ENCODE results near the gene LPP. TPM values are rescaled to one million over a fixed set of nuclear protein-coding genes. Genes with fewer than 3 reads are reported as not detected.
A peak's percentile ranks its signal among the peaks of the same experiment; 100 is the strongest.
"Not testable (repeated sequence)": the region's sequence is repeated elsewhere in the genome, so short reads cannot be mapped to it uniquely, and the experiment has no call there.

The LPP gene
- total RNA-seq, 2 donors from 2014 or later: 46.6 to 92.4 TPM

GRCh38 chr3:188126934-188127333, 27.0 kb upstream of the LPP start:
- Mint-ChIP-seq H3K9me3 (no peaks in the 10 kb centered on the region), H3K4me1 (peaks cover 17% of the 10 kb centered on the region), H3K27me3 (no peaks in the 10 kb centered on the region), H3K4me3 (no peak overlapping the region), H3K36me3 (ENCODE audit: low read depth) (no peaks in the 10 kb centered on the region), H3K27ac (no peak overlapping the region)
- ATAC-seq (replicated peaks): no peak

- ATAC-seq (replicated peaks): no peak
- H3K27me3 Mint-ChIP-seq: no peaks in the 10 kb centered on the region
Measured at GRCh38 chr3:188128905-188129304, 25.1 kb upstream of the LPP start.

GRCh38 chr3:188131023-188131422, 22.9 kb upstream of the LPP start:
- H3K27ac Mint-ChIP-seq; H3K27me3 Mint-ChIP-seq; H3K9me3 Mint-ChIP-seq; H3K4me3 Mint-ChIP-seq; H3K36me3 Mint-ChIP-seq (ENCODE audit: low read depth); ATAC-seq (replicated peaks); H3K4me1 Mint-ChIP-seq: not testable (repeated sequence)

More at GRCh38 chr3:188128905-188129304, 25.1 kb upstream of the LPP start:
- Mint-ChIP-seq H3K27ac (no peak overlapping the region), H3K9me3 (no peaks in the 10 kb centered on the region), H3K4me3 (no peak overlapping the region), H3K4me1 (peaks cover 4% of the 10 kb centered on the region), H3K36me3 (ENCODE audit: low read depth) (no peaks in the 10 kb centered on the region)

DNA sequence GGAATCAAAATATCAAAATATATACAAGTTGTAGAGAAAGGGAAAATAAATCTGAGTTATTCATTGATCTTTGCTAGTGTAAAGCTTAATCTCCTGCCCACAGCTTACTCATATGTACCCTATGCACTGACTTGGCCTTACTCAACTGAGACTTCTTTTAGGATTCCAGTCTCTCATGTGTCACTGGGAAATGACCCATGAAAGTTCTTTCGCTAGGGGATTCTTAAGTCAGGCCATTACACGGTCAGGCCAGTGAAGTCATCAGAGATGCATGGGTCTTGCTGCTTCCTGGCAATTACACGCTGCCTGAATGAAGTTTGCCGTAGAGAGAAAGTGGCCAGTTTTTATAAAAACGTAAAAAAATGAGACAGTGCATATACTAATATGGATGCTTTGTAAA, 20.7 kb upstream of the LPP start:
- peak; percentile 71 for ATAC-seq (replicated peaks)
- Mint-ChIP-seq H3K4me3 (no peak overlapping the region), H3K4me1 (no peaks in the 10 kb centered on the region), H3K36me3 (ENCODE audit: low read depth) (no peaks in the 10 kb centered on the region), H3K9me3 (peaks cover 3% of the 10 kb centered on the region), H3K27me3 (no peaks in the 10 kb centered on the region), H3K27ac (no peak overlapping the region)

DNA sequence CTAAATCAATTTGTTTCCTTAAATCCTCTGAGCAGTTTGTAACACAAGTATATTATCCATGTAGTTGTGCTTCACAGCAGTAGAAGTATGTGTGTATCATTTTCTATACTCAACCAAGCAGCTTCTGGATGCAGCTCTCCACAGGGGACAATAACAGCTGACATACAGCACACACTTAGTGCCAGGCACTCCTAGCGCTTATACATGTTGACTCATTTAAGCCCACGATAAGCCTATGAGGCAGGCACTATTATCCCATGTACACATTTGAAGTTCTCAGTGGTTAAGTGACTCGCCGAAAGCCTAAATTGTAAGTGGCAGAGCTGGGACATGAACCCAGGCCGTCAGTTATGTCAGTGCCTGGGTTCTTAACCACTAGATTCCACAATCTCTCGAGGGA, 20.3 kb upstream of the LPP start:
- H3K4me3 Mint-ChIP-seq: no peak overlapping the region
- ATAC-seq (replicated peaks): peak; percentile 95
- H3K9me3 Mint-ChIP-seq: peaks cover 3% of the 10 kb centered on the region
- H3K4me1 Mint-ChIP-seq: no peaks in the 10 kb centered on the region
- H3K27ac Mint-ChIP-seq: no peak overlapping the region
- no peaks in the 10 kb centered on the region for H3K27me3 Mint-ChIP-seq
- no peaks in the 10 kb centered on the region for H3K36me3 Mint-ChIP-seq (ENCODE audit: low read depth)

- Mint-ChIP-seq H3K36me3 (ENCODE audit: low read depth) (no peaks in the 10 kb centered on the region), H3K4me3 (no peak overlapping the region), H3K4me1 (no peaks in the 10 kb centered on the region), H3K27ac (no peak overlapping the region), H3K27me3 (no peaks in the 10 kb centered on the region), H3K9me3 (peaks cover 3% of the 10 kb centered on the region)
- no peak for ATAC-seq (replicated peaks)
Measured at GRCh38 chr3:188134079-188134478, 19.9 kb upstream of the LPP start.

DNA sequence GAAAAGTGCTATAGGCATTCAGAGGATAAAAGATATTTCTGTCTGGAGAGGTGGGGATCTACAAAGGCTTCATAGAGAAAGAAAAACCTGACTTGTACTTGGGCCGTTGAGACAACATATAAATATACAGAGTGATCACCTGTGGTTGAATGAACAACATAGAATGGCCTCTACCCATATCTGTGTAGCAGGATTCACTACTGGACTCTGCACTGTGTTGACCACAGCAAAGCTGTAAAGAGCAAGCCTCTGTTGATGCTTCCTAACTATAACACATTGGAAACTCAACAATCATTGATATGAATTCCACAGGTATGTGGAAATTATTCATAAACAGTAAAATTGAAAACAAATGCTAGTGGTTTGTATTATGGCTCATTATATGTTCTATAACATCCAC, 19.1 kb upstream of the LPP start:
- no peaks in the 10 kb centered on the region for H3K4me1 Mint-ChIP-seq
- no peak for ATAC-seq (replicated peaks)
- no peak overlapping the region for H3K4me3 Mint-ChIP-seq
- no peaks in the 10 kb centered on the region for H3K36me3 Mint-ChIP-seq (ENCODE audit: low read depth)
- no peak overlapping the region for H3K27ac Mint-ChIP-seq
- H3K9me3 Mint-ChIP-seq: peaks cover 3% of the 10 kb centered on the region
- H3K27me3 Mint-ChIP-seq: no peaks in the 10 kb centered on the region

DNA sequence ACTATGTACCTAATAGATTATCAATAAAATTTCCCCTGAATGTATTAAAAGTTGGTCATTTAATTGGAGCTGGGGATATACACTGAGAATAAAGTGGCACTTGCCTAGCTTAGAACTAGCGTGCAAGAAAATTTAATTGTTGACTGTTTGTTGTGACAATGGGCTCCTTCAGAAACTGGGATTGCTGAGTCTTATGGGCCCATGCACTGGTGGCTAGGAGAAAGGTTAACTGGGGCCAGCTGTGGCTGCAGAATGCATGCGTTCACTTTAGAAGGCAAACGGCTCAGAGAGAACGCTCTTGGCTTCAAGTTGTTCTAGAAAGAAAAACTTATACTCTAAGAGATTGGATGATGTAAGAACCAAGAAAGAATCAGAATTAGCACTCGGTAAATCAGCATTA, 18.7 kb upstream of the LPP start:
- no peak for ATAC-seq (replicated peaks)
- no peak overlapping the region for H3K4me3 Mint-ChIP-seq
- no peaks in the 10 kb centered on the region for H3K27me3 Mint-ChIP-seq
- no peaks in the 10 kb centered on the region for H3K4me1 Mint-ChIP-seq
- H3K27ac Mint-ChIP-seq: no peak overlapping the region
- H3K36me3 Mint-ChIP-seq (ENCODE audit: low read depth): no peaks in the 10 kb centered on the region
- H3K9me3 Mint-ChIP-seq: peaks cover 3% of the 10 kb centered on the region

DNA sequence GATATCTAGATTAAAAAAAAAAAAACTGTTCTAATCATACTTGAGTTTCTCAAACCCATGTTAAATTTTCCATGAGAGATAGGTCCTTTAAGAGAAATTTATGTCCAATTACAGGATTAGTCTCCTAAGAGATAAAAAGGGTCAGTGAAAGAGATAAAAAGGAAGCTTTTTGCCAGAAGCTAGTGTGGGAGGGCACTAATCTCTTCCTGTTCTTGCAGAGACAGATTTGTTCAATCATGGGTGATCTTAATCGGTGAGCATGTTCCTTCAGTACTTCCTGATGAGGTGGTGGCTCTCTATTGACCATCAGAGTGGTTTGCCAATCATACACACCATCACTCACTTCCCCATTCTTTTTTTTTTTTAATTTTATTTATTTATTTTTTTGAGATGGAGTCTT, 16.9 kb upstream of the LPP start:
- Mint-ChIP-seq H3K36me3 (ENCODE audit: low read depth) (no peaks in the 10 kb centered on the region), H3K27me3 (no peaks in the 10 kb centered on the region), H3K9me3 (peaks cover 3% of the 10 kb centered on the region), H3K4me1 (peaks cover under 1% of the 10 kb centered on the region), H3K27ac (no peak overlapping the region), H3K4me3 (no peak overlapping the region)
- ATAC-seq (replicated peaks): no peak

- peaks cover 3% of the 10 kb centered on the region for H3K27me3 Mint-ChIP-seq
- no peaks in the 10 kb centered on the region for H3K9me3 Mint-ChIP-seq
- H3K4me1 Mint-ChIP-seq: peaks cover 4% of the 10 kb centered on the region
- ATAC-seq (replicated peaks): no peak
- H3K27ac Mint-ChIP-seq: no peak overlapping the region
- no peaks in the 10 kb centered on the region for H3K36me3 Mint-ChIP-seq (ENCODE audit: low read depth)
- H3K4me3 Mint-ChIP-seq: no peak overlapping the region
Measured at GRCh38 chr3:188139466-188139865, 14.5 kb upstream of the LPP start.

DNA sequence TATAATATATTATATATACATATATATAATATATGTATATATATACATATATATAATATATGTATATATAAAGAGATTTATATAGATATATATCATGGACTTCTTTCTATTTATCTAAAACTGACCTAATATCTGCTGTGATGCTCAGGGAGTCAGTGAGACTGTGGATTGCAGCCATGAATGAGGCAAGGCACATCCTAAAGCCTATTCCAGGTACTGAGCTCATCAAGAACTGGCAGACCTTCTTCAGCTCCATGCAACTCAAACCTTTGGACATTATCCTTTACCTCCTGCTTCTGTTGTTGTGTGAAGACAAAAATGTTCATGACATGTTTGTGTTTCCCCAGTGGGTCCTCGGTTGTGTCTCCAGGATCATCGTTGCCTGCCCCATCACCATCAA, 7.7 kb upstream of the LPP start:
- H3K36me3 Mint-ChIP-seq (ENCODE audit: low read depth): no peaks in the 10 kb centered on the region
- H3K4me3 Mint-ChIP-seq: no peak overlapping the region
- H3K4me1 Mint-ChIP-seq: peaks cover 24% of the 10 kb centered on the region
- no peak overlapping the region for H3K27ac Mint-ChIP-seq
- ATAC-seq (replicated peaks): no peak
- peaks cover 3% of the 10 kb centered on the region for H3K27me3 Mint-ChIP-seq
- H3K9me3 Mint-ChIP-seq: peaks cover 4% of the 10 kb centered on the region

DNA sequence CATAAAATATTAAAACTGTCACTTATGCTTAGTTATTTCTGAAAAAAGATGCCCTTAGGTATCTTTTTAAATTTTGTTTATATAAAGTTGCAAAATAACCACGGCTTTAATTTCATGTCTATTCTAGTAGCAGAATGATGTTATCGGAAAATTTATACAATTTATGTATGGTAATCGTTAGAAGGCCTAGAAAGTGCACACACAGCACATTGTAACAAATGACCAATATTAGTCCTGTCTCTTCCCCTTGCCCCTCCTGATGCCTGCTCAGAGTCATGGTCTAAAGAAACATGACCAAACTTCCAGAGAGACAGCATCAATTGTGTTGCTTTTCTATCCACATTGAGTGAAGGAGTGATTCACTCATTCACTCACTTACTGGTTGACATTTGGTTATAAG, 6.2 kb upstream of the LPP start:
- Mint-ChIP-seq H3K4me3 (no peak overlapping the region), H3K27me3 (no peaks in the 10 kb centered on the region), H3K4me1 (peaks cover 28% of the 10 kb centered on the region), H3K27ac (no peak overlapping the region), H3K9me3 (peaks cover 4% of the 10 kb centered on the region), H3K36me3 (ENCODE audit: low read depth) (no peaks in the 10 kb centered on the region)
- no peak for ATAC-seq (replicated peaks)

DNA sequence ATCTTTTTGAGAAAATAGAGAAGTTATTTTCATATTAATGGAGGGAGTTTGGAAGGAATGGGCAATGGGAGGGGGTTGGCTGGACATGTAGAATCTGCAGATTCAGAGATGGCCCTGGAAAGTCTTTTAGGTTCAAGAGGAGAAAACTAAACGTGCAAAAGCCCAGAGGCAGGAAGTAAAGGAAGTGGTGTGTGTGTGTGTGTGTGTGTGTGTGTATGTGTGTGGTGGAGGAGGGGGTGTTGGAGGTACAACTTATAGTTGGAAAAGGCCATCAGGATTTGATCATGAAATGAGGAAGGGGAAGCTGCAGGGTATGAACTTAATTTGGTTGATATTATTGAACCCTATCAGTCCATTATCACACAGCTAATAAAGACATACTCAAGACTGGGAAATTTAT, 5.6 kb upstream of the LPP start:
- peaks cover 29% of the 10 kb centered on the region for H3K4me1 Mint-ChIP-seq
- no peak for ATAC-seq (replicated peaks)
- H3K27ac Mint-ChIP-seq: no peak overlapping the region
- H3K36me3 Mint-ChIP-seq (ENCODE audit: low read depth): peaks cover under 1% of the 10 kb centered on the region
- peaks cover 4% of the 10 kb centered on the region for H3K9me3 Mint-ChIP-seq
- no peaks in the 10 kb centered on the region for H3K27me3 Mint-ChIP-seq
- no peak overlapping the region for H3K4me3 Mint-ChIP-seq

- no peak for ATAC-seq (replicated peaks)
- Mint-ChIP-seq H3K4me1 (peaks cover 32% of the 10 kb centered on the region), H3K27ac (no peak overlapping the region), H3K36me3 (ENCODE audit: low read depth) (peaks cover 7% of the 10 kb centered on the region), H3K27me3 (no peaks in the 10 kb centered on the region), H3K9me3 (peaks cover 4% of the 10 kb centered on the region), H3K4me3 (no peak overlapping the region)
Measured at GRCh38 chr3:188149587-188149986, 4.4 kb upstream of the LPP start.

DNA sequence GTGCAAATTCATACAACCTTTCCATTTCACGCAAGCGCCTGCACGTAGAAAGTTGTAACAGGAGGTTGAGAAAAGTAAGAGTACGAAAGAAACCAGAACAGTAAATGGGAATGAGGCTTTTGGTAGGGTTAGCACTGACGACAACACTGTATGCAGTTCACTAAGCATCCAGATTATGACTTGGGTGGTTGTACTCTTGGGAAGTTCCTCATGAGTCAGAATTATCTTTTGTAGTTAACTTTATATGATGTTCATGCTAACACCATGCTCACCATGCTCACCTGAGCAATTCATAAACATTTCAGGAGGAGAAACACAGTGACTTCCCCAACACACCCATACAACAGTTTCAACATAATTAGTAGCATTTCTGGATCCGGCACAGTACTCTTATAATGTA, 3.0 kb upstream of the LPP start:
- H3K4me3 Mint-ChIP-seq: no peak overlapping the region
- H3K27me3 Mint-ChIP-seq: no peaks in the 10 kb centered on the region
- peaks cover 21% of the 10 kb centered on the region for H3K36me3 Mint-ChIP-seq (ENCODE audit: low read depth)
- ATAC-seq (replicated peaks): peak; percentile 15
- H3K4me1 Mint-ChIP-seq: peaks cover 34% of the 10 kb centered on the region
- peaks cover 4% of the 10 kb centered on the region for H3K9me3 Mint-ChIP-seq
- no peak overlapping the region for H3K27ac Mint-ChIP-seq

DNA sequence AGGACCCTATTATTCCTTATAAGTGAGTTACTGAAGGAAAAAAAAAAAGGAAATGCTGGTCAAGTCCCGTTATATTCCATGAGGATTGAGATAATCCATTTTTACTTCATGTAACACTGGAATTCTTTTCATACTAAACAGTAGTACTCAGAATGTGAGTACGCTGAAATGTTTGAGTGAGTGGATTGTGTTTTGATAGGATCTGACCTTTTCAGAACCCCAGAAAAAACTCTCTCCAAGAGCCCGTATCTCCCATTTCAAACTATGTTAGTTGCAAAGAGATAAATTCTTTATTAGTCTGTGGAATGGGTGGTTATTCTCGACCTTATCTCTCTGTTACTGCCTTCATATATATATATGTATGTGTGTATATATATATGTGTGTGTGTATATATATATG, 2.5 kb upstream of the LPP start:
- ATAC-seq (replicated peaks): no peak
- peaks cover 38% of the 10 kb centered on the region for H3K4me1 Mint-ChIP-seq
- H3K9me3 Mint-ChIP-seq: peaks cover 4% of the 10 kb centered on the region

More for the DNA sequence above, 2.5 kb upstream of the LPP start:
- Mint-ChIP-seq H3K4me3 (no peak overlapping the region), H3K27ac (no peak overlapping the region), H3K27me3 (no peaks in the 10 kb centered on the region), H3K36me3 (ENCODE audit: low read depth) (peaks cover 25% of the 10 kb centered on the region)

All from activated T-helper 17 cell treated with anti-CD3 and anti-CD28 coated beads, Interleukin-2, amount 50 U/mL, for 72 hours (primary cell).